ENCODE results near the gene MOB2.

MOB2 gene

DNA sequence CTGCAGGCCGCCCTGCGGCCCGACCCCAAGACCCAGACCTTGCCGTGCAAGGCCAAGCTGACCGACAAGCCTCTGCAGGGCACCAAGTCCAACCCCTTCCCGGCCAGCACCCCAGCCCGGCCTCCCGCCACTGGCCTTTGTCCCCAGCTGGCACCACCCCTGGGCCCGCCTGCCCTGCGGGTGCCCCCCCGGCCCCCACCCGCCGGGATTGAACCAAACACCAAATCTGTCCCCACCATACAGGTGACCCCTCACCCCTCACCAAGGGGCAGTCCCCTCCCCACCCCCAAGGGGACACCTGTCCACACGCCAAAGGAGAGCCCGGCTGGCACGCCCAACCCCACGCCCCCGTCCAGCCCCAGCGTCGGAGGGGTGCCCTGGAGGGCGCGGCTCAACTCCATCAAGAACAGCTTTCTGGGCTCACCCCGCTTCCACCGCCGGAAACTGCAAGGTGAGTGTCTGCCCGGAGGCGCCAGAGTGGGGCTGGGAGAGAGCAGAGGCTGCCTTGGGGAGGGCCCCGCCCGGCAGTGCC lies 36.2 kb downstream of the MOB2 start:
- Mint-ChIP-seq H3K36me3 (ENCODE audit: low read depth) (no peaks in the 10 kb centered on the region), H3K9me3 (no peaks in the 10 kb centered on the region)

DNA sequence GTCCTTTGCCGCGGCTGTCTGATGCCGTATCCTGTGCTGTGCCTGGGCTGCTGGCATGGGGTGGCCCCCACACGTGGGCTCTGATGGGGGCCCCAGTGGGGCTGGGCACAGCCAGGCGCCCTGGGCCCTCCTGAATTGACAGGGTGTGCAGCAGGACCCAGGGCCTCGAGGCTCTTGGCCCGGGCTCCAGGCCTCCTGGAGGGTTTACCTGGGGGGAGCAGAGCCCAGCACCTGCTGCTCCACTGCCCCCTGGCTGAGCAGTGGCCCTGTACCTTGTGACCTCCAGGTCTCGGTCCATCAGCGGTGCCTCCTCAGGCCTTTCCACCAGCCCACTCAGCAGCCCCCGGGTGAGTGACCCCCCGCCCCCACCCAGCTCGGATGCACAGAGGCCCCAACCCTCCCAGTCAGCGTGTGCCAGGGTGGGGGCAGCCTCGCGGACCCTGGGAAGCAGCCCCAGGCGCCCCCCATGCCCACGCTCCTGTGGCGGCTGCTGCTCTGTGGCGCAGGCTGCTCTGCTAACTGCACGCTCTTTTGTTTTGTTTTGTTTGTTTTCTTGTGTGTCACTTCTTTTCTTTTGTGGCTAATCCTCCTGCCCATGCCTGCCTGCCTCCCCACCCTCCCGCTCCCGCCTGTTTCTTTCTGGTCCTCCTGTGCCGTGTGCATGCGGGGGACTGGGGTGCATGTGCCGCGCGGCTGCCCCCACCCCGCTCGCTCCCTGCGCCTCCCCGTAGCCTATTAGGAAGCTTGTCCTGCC lies 36.9 kb downstream of the MOB2 start:
- no peak overlapping the region for H3K4me3 Mint-ChIP-seq
- TF ChIP-seq, protein P1, sequence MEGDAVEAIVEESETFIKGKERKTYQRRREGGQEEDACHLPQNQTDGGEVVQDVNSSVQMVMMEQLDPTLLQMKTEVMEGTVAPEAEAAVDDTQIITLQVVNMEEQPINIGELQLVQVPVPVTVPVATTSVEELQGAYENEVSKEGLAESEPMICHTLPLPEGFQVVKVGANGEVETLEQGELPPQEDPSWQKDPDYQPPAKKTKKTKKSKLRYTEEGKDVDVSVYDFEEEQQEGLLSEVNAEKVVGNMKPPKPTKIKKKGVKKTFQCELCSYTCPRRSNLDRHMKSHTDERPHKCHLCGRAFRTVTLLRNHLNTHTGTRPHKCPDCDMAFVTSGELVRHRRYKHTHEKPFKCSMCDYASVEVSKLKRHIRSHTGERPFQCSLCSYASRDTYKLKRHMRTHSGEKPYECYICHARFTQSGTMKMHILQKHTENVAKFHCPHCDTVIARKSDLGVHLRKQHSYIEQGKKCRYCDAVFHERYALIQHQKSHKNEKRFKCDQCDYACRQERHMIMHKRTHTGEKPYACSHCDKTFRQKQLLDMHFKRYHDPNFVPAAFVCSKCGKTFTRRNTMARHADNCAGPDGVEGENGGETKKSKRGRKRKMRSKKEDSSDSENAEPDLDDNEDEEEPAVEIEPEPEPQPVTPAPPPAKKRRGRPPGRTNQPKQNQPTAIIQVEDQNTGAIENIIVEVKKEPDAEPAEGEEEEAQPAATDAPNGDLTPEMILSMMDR (IDR thresholded peaks at IDR 0.05): no peak
- no peaks in the 10 kb centered on the region for H3K4me1 Mint-ChIP-seq
- DNase-seq: no peak
- no peak overlapping the region for H3K27ac Mint-ChIP-seq
- H3K27me3 Mint-ChIP-seq (ENCODE audit: low read depth, poor library complexity): no peaks in the 10 kb centered on the region
- no peaks in the 10 kb centered on the region for H3K36me3 Mint-ChIP-seq (ENCODE audit: low read depth)
- no peaks in the 10 kb centered on the region for H3K9me3 Mint-ChIP-seq

More for the DNA sequence above, 36.2 kb downstream of the MOB2 start:
- Mint-ChIP-seq H3K4me3 (no peak overlapping the region), H3K27me3 (ENCODE audit: low read depth, poor library complexity) (no peaks in the 10 kb centered on the region), H3K27ac (no peak overlapping the region), H3K4me1 (no peaks in the 10 kb centered on the region)
- DNase-seq: no peak
- TF ChIP-seq, protein P1 (IDR thresholded peaks at IDR 0.05): no peak

- no peak for DNase-seq
- no peaks in the 10 kb centered on the region for H3K27me3 Mint-ChIP-seq (ENCODE audit: low read depth, poor library complexity)
- H3K4me3 Mint-ChIP-seq: no peak overlapping the region
- H3K27ac Mint-ChIP-seq: no peak overlapping the region
- H3K36me3 Mint-ChIP-seq (ENCODE audit: low read depth): no peaks in the 10 kb centered on the region
- TF ChIP-seq, protein P1 (IDR thresholded peaks at IDR 0.05): no peak
- no peaks in the 10 kb centered on the region for H3K4me1 Mint-ChIP-seq
- H3K9me3 Mint-ChIP-seq: no peaks in the 10 kb centered on the region
Observed at GRCh38 chr11:1448882-1449281, 37.7 kb downstream of the MOB2 start.

- no peaks in the 10 kb centered on the region for H3K36me3 Mint-ChIP-seq (ENCODE audit: low read depth)
- no peaks in the 10 kb centered on the region for H3K27me3 Mint-ChIP-seq (ENCODE audit: low read depth, poor library complexity)
Observed at GRCh38 chr11:1447845-1448825, 38.4 kb downstream of the MOB2 start.

GRCh38 chr11:1446623-1447022 lies 40.0 kb downstream of the MOB2 start:
- Mint-ChIP-seq H3K27ac (no peak overlapping the region), H3K9me3 (no peaks in the 10 kb centered on the region), H3K4me3 (no peak overlapping the region), H3K27me3 (ENCODE audit: low read depth, poor library complexity) (no peaks in the 10 kb centered on the region), H3K4me1 (no peaks in the 10 kb centered on the region), H3K36me3 (ENCODE audit: low read depth) (no peaks in the 10 kb centered on the region)
- TF ChIP-seq, protein P1 (IDR thresholded peaks at IDR 0.05): no peak
- no peak for DNase-seq

More at GRCh38 chr11:1447845-1448825, 38.4 kb downstream of the MOB2 start:
- no peak for DNase-seq
- Mint-ChIP-seq H3K27ac (no peak overlapping the region), H3K4me1 (no peaks in the 10 kb centered on the region), H3K4me3 (no peak overlapping the region), H3K9me3 (no peaks in the 10 kb centered on the region)
- TF ChIP-seq, protein P1 (IDR thresholded peaks at IDR 0.05): no peak
